Measurements from ENCODE around the gene ROPN1L.

DNA sequence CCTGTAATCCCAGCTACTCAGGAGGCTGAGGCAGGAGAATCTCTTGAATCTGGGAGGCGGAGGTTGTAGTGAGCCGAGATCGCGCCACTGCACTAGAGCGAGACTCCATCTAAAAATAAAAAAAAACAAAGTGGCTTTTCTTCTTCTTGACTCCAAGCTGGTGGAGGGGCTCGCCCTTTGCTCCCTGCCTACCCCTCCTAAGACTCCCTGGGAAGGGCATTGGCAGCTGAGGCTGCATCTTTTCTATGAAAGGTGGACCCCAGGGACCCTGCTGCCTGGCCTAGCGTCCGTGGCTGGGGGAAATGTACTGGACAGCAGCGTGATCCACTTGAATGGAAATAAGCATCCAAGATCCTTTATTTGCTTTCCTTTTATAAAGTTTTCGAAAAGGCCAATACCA lies 24.0 kb downstream of the ROPN1L start:
- TF ChIP-seq, protein P1, sequence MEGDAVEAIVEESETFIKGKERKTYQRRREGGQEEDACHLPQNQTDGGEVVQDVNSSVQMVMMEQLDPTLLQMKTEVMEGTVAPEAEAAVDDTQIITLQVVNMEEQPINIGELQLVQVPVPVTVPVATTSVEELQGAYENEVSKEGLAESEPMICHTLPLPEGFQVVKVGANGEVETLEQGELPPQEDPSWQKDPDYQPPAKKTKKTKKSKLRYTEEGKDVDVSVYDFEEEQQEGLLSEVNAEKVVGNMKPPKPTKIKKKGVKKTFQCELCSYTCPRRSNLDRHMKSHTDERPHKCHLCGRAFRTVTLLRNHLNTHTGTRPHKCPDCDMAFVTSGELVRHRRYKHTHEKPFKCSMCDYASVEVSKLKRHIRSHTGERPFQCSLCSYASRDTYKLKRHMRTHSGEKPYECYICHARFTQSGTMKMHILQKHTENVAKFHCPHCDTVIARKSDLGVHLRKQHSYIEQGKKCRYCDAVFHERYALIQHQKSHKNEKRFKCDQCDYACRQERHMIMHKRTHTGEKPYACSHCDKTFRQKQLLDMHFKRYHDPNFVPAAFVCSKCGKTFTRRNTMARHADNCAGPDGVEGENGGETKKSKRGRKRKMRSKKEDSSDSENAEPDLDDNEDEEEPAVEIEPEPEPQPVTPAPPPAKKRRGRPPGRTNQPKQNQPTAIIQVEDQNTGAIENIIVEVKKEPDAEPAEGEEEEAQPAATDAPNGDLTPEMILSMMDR (conservative IDR thresholded peaks at IDR 0.05; ENCODE audit: low read length), result no peak
- no peak for TF ChIP-seq EZH2phosphoT487 (IDR thresholded peaks at IDR 0.05; ENCODE audit: borderline replicate concordance)
